Gastrocnemius medialis (tissue), 4 donors: ENCODE data around the gene JUP. TPM values are rescaled to one million over a fixed set of nuclear protein-coding genes. Genes with fewer than 3 reads are reported as not detected.

Experiments
- ATAC-seq, 2 donors: fragments of 150-250 bp; one replicate each; pipeline ENCODE4 v1.9.1; 2016
- DNase-seq, 2 donors: peaks; one replicate each; pipeline ENCODE4 v3.0.0-alpha.2; 2019
- H3K27ac ChIP-seq, 4 donors: fragments of 200-600 bp; sonication (generic); 1 replicate in 1 of 4; 2 replicates in 3 of 4; pipeline ENCODE4 v1.5.1; 2016 to 2018; ENCODE audit warnings: mild to moderate bottlenecking in 2 of 4, moderate library complexity in 1 of 4
- H3K27me3 ChIP-seq, 3 donors: fragments of 200-600 bp; sonication (generic) in 2 of 3; 1 replicate in 1 of 3; 2 replicates in 2 of 3; pipeline versions ENCODE4 v1.5.1 to v1.6.0; 2016 to 2019; ENCODE audit warnings: mild to moderate bottlenecking in 1 of 3, moderate library complexity in 1 of 3
- H3K36me3 ChIP-seq, 2 donors: fragments of 200-600 bp; sonication (generic) in 1 of 2; one replicate each; pipeline ENCODE4 v1.5.1; 2017 to 2018
- H3K4me1 ChIP-seq, 2 donors: fragments of 200-600 bp; sonication (generic) in 1 of 2; one replicate each; pipeline ENCODE4 v1.5.1; 2016 to 2017; ENCODE audit warnings: mild to moderate bottlenecking in 2 of 2
- H3K4me3 ChIP-seq, 4 donors: fragments of 200-600 bp; sonication (generic) in 3 of 4; 1 replicate in 1 of 4; 2 replicates in 3 of 4; pipeline ENCODE4 v1.5.1; 2016 to 2019; ENCODE audit warnings: mild to moderate bottlenecking in 2 of 4
- H3K9me3 ChIP-seq, 3 donors: fragments of 200-600 bp; sonication (generic) in 2 of 3; 1 replicate in 1 of 3; 2 replicates in 2 of 3; pipeline ENCODE4 v1.5.1; 2016 to 2019
- CTCF ChIP-seq, 5 experiments: fragments of 450-650 bp in 3 of 5; fragments of 200-600 bp in 2 of 5; sonication (generic) in 2 of 5; IDR thresholded peaks in 4 of 5; conservative IDR thresholded peaks in 1 of 5; 1 replicate in 4 of 5; 2 replicates in 1 of 5; pipeline ENCODE4 v1.5.1; 2016 to 2019; ENCODE audit warnings: antibody characterized with exemption in 5 of 5, mild to moderate bottlenecking in 3 of 5, moderate library complexity in 3 of 5
- POLR2A ChIP-seq, 2 donors: fragments of 450-650 bp; IDR thresholded peaks; one replicate each; pipeline ENCODE4 v1.6.1; 2017; ENCODE audit warnings: antibody characterized with exemption in 2 of 2, mild to moderate bottlenecking in 2 of 2, moderate library complexity in 2 of 2
- in situ Hi-C, 4 donors: fragments of 200-750 bp; cut with MboI; loops; one replicate each; pipeline versions ENCODE4 v1.15.0 to v1.8.0; 2017; ENCODE audit warnings: low sequenced_read_pairs in 4 of 4
- intact Hi-C: fragments of 100-400 bp; cut with DNase I; formaldehyde crosslinking; loops from one replicate; pipeline ENCODE4 v1.15.1; 2023; ENCODE audit warnings: low total_unique reads
- total RNA-seq, 4 donors: library from RNA; depleted of rRNA; stranded (reverse); fragments of >200 nt; gene quantifications; one replicate each; pipeline versions ENCODE4 v1.1.0 to v1.2.3, GENCODE V29; 2016

JUP gene
- total RNA-seq, 4 donors from 2014 or later, result 88.8 to 135 (median 113) TPM

DNA sequence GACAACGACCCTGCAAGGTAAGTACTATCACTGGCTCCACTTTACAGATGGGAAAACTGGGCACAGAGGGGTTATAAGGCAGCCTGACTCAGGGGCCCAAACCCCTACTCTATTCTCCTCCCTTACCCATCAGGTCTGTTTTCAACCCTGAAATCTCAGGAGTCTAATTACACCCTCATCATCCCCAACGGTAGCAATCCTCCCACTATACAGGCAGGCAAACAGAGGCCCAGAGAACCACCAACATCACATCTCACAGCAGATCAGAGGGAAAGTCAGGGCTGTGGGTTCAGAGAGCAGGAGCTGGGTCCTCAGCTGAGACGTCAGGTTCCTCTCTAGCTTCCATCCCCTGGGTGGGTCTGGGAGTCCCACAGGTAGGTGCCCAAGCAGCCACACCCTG lies 16.5 kb downstream of the JUP start:
- in situ Hi-C loops, result no loop called here
- ATAC-seq (no peak), DNase-seq (no peak)
- peaks cover 27 to 29% of the 10 kb centered on the region in 2 donors for H3K4me1 ChIP-seq
- peaks cover 0 to 67% of the 10 kb centered on the region in 2 donors for H3K36me3 ChIP-seq
- no peak overlapping the region for H3K27ac ChIP-seq
- intact Hi-C loops, result no loop called here
- H3K9me3 ChIP-seq, result no peaks in the 10 kb centered on the region
- no peaks in the 10 kb centered on the region for H3K27me3 ChIP-seq
- no peak for TF ChIP-seq POLR2A (IDR thresholded peaks at IDR 0.05)
- no peak for TF ChIP-seq CTCF (IDR thresholded peaks at IDR 0.05 in 4 of 5, conservative IDR thresholded peaks at IDR 0.05 in 1 of 5)
- H3K4me3 ChIP-seq, result no peak overlapping the region

- TF ChIP-seq CTCF (IDR thresholded peaks at IDR 0.05 in 4 of 5, conservative IDR thresholded peaks at IDR 0.05 in 1 of 5) (no peak), POLR2A (IDR thresholded peaks at IDR 0.05) (no peak)
- H3K4me1 ChIP-seq, result peaks cover 21 to 24% of the 10 kb centered on the region in 2 donors
- DNase-seq (no peak), ATAC-seq (no peak)
- intact Hi-C loops (no loop called here), in situ Hi-C loops (no loop called here)
- H3K36me3 ChIP-seq, result peaks cover 0 to 72% of the 10 kb centered on the region in 2 donors
- no peaks in the 10 kb centered on the region for H3K9me3 ChIP-seq
- H3K4me3 ChIP-seq, result no peak overlapping the region
- no peak overlapping the region for H3K27ac ChIP-seq
- H3K27me3 ChIP-seq, result no peaks in the 10 kb centered on the region
Observed at GRCh38 chr17:41769346-41769862, 17.1 kb downstream of the JUP start.

- H3K9me3 ChIP-seq, result no peaks in the 10 kb centered on the region
- intact Hi-C loops (no loop called here), in situ Hi-C loops (no loop called here)
- peaks cover 0 to 74% of the 10 kb centered on the region in 2 donors for H3K36me3 ChIP-seq
- DNase-seq (no peak), ATAC-seq (no peak)
- no peaks in the 10 kb centered on the region for H3K27me3 ChIP-seq
- no peak for TF ChIP-seq POLR2A (IDR thresholded peaks at IDR 0.05)
- no peak for TF ChIP-seq CTCF (IDR thresholded peaks at IDR 0.05 in 4 of 5, conservative IDR thresholded peaks at IDR 0.05 in 1 of 5)
- H3K27ac ChIP-seq, result no peak overlapping the region
- H3K4me1 ChIP-seq, result peaks cover 15 to 17% of the 10 kb centered on the region in 2 donors
- H3K4me3 ChIP-seq, result no peak overlapping the region
Observed at GRCh38 chr17:41768682-41769288, 17.7 kb downstream of the JUP start.

DNA sequence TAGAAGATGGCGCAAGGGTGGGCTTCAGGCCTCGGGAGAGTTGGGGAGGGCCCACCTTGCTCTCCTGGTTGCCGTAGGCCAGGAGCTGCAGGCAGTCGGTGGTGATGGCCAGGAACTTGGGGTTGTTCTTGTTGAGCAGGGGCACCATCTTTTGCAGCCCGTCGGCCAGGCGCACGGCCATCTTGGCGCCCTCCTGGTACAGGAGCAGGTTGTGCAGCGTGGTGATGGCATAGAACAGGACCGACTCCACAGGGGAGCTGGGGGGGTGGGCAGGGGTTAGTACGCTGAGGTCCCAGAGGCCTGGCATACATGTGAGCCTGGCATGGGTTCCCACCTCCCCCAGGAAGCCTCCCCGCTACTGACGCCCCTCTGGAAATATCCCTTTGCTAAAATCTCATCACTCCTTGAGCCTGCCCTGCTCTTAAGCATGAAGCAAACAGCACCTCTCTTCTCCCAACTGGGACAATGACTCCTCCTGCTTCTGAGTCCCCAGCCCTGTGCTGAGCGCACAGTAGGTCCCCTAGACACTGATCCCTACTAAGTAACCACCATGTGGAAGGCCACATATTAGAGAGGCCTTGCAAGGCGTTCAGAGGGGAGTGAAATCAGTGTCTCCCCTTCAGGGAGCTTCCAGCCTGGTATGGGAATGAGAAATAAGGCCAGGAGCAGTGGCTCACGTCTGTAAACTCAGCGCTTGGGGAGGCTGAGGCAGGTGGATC lies 19.0 kb downstream of the JUP start:
- Histone ChIP-seq H3K27me3 (no peaks in the 10 kb centered on the region), H3K27ac (no peak overlapping the region), H3K4me3 (no peak overlapping the region), H3K4me1 (peaks cover 2 to 4% of the 10 kb centered on the region in 2 donors), H3K36me3 (peaks cover 0 to 86% of the 10 kb centered on the region in 2 donors), H3K9me3 (no peaks in the 10 kb centered on the region)
- DNase-seq (no peak), ATAC-seq (no peak)
- in situ Hi-C loops, result no loop called here
- TF ChIP-seq POLR2A (IDR thresholded peaks at IDR 0.05) (no peak), CTCF (IDR thresholded peaks at IDR 0.05 in 4 of 5, conservative IDR thresholded peaks at IDR 0.05 in 1 of 5) (no peak)
- intact Hi-C loops, result no loop called here
